WTC11 (cell line): ENCODE results near the gene ACP1. TPM values are rescaled to one million over a fixed set of nuclear protein-coding genes. Genes with fewer than 3 reads are reported as not detected.

Experiments
- ATF1 ChIP-seq: sonication (generic); formaldehyde crosslinking; IDR thresholded peaks from 2 replicates; pipeline ENCODE4 v1.8.1; 2023; ENCODE audit warnings: mild to moderate bottlenecking, moderate library complexity, missing genetic modification reagents
- FOXJ3 ChIP-seq: sonication (generic); formaldehyde crosslinking; IDR thresholded peaks from 2 replicates; pipeline ENCODE4 v1.9.0; 2021; ENCODE audit warnings: missing genetic modification reagents, mild to moderate bottlenecking, borderline replicate concordance
- HMGA2 ChIP-seq: fragments of 250-450 bp; sonication (Bioruptor Pico); IDR thresholded peaks from 2 replicates; pipeline ENCODE4 v1.4.0; 2021; ENCODE audit warnings: mild to moderate bottlenecking, moderate library complexity
- JAZF1 ChIP-seq: fragments of 250-450 bp; sonication (Bioruptor Pico); IDR thresholded peaks from 2 replicates; pipeline ENCODE4 v1.9.0; 2021; ENCODE audit warnings: moderate library complexity, mild to moderate bottlenecking, inconsistent platforms
- MYBL2 ChIP-seq: sonication (generic); formaldehyde crosslinking; IDR thresholded peaks from 2 replicates; pipeline ENCODE4 v1.8.1; 2023; ENCODE audit warnings: mild to moderate bottlenecking, moderate library complexity, missing genetic modification reagents
- NFE2L1 ChIP-seq: sonication (generic); formaldehyde crosslinking; IDR thresholded peaks from 2 replicates; pipeline ENCODE4 v1.8.1; 2023; ENCODE audit warnings: missing genetic modification reagents
- NR2C2 ChIP-seq: sonication (generic); formaldehyde crosslinking; IDR thresholded peaks from 2 replicates; pipeline ENCODE4 v1.8.0; 2022; ENCODE audit warnings: mild to moderate bottlenecking, missing genetic modification reagents
- NR3C1 ChIP-seq: sonication (generic); formaldehyde crosslinking; conservative IDR thresholded peaks from 2 replicates; pipeline ENCODE4 v1.8.1; 2023; ENCODE audit warnings: low read depth, mild to moderate bottlenecking, missing genetic modification reagents
- PRRX2 ChIP-seq: fragments of 250-450 bp; sonication (Bioruptor Pico); IDR thresholded peaks from 2 replicates; pipeline ENCODE4 v1.8.0; 2021; ENCODE audit warnings: mild to moderate bottlenecking
- RELA ChIP-seq: sonication (generic); formaldehyde crosslinking; IDR thresholded peaks from 2 replicates; pipeline ENCODE4 v1.8.1; 2022; ENCODE audit warnings: missing genetic modification reagents, mild to moderate bottlenecking, borderline replicate concordance
- SOX15 ChIP-seq: fragments of 250-450 bp; sonication (Bioruptor Pico); IDR thresholded peaks from 2 replicates; pipeline ENCODE4 v1.9.0; 2021; ENCODE audit warnings: mild to moderate bottlenecking
- ZBTB21 ChIP-seq: sonication (generic); formaldehyde crosslinking; IDR thresholded peaks from 2 replicates; pipeline ENCODE4 v1.8.1; 2023; ENCODE audit warnings: mild to moderate bottlenecking, missing genetic modification reagents, borderline replicate concordance
- ZNF138 ChIP-seq: sonication (generic); formaldehyde crosslinking; conservative IDR thresholded peaks from 2 replicates; pipeline ENCODE4 v1.8.1; 2022; ENCODE audit warnings: mild to moderate bottlenecking, moderate library complexity, missing genetic modification reagents
- ZNF416 ChIP-seq: fragments of 250-450 bp; sonication (Bioruptor Pico); IDR thresholded peaks from 2 replicates; pipeline ENCODE4 v1.9.0; 2021; ENCODE audit warnings: mild to moderate bottlenecking, inconsistent platforms
- total RNA-seq: library from RNA; stranded (reverse); gene quantifications from 3 replicates; pipeline ENCODE4 v1.2.3, GENCODE V29; 2021
- TF ChIP-seq, protein P1 (sequence below): sonication (generic); formaldehyde crosslinking; IDR thresholded peaks from 2 replicates; pipeline ENCODE4 v1.8.1; 2022; ENCODE audit warnings: missing genetic modification reagents, borderline replicate concordance
- TF ChIP-seq, protein P2 (sequence below): sonication (generic); formaldehyde crosslinking; IDR thresholded peaks from 2 replicates; pipeline ENCODE4 v1.8.0; 2022; ENCODE audit warnings: mild to moderate bottlenecking, missing genetic modification reagents
- TF ChIP-seq, protein P3 (sequence below): sonication (generic); formaldehyde crosslinking; IDR thresholded peaks from 2 replicates; pipeline ENCODE4 v1.8.1; 2022; ENCODE audit warnings: low read depth, mild to moderate bottlenecking, moderate library complexity, missing genetic modification reagents, borderline replicate concordance
- TF ChIP-seq, protein P4 (sequence below): fragments of 250-450 bp; sonication (Bioruptor Pico); IDR thresholded peaks from 2 replicates; pipeline ENCODE4 v1.9.0; 2021; ENCODE audit warnings: mild to moderate bottlenecking
- TF ChIP-seq, protein P5 (sequence below): fragments of 200-600 bp; IDR thresholded peaks from 2 replicates; pipeline ENCODE4 v1.8.0; 2022; ENCODE audit warnings: antibody characterized with exemption
- TF ChIP-seq, protein P6 (sequence below): sonication (generic); formaldehyde crosslinking; conservative IDR thresholded peaks from 2 replicates; pipeline ENCODE4 v1.8.1; 2023; ENCODE audit warnings: mild to moderate bottlenecking, low read depth, missing genetic modification reagents, moderate library complexity
- TF ChIP-seq, protein P7 (sequence below): sonication (generic); formaldehyde crosslinking; IDR thresholded peaks from 2 replicates; pipeline ENCODE4 v1.8.1; 2023; ENCODE audit warnings: mild to moderate bottlenecking, missing genetic modification reagents, borderline replicate concordance
- TF ChIP-seq, protein P8 (sequence below): sonication (generic); formaldehyde crosslinking; IDR thresholded peaks from 2 replicates; pipeline ENCODE4 v1.8.1; 2022; ENCODE audit warnings: mild to moderate bottlenecking, missing genetic modification reagents, moderate library complexity, borderline replicate concordance

Gene ACP1
- total RNA-seq, 1 experiment from 2014 or later: 150 TPM

DNA sequence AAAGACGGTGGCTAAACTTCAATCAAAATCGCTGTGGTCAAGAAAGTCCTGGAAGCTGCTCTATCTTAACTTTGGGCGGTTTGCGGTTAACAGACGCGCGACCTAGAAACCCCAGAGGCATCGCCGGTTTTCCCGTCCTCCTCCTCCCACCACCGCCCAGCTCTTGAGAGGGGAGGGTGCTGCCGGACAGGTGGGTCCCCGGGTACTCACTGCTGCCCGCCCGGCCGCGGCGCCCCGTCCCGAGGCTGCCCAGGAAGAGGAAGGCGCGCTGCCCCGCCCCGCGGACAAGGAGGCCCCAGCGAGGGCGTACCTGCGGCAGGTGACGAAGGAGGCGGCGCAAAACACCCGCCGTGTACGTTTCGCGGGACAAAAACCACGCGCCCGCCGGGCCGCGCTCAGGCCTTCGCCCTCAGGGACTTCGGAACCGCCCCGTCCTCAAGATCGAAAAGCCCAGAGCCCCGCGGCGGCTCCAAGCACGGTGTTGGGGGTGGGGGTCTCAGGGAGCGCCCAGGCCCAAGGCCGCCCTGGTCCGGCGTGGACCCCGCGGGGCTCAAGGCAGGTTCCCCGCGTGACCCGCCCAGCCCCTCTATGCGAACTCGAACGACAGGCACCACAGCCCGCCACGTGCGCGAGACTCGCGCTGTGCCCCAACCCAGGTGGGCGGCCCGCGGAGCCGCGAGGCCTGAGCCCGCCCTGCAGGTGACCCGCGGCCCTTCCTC lies 814 bp upstream of the ACP1 start, which contains the start of gene SH3YL1 (continued):
- TF ChIP-seq MYBL2 (CRISPR knock-in tag): peak; percentile 41; the same call in 1 of the 2 replicates
- TF ChIP-seq, protein P1, sequence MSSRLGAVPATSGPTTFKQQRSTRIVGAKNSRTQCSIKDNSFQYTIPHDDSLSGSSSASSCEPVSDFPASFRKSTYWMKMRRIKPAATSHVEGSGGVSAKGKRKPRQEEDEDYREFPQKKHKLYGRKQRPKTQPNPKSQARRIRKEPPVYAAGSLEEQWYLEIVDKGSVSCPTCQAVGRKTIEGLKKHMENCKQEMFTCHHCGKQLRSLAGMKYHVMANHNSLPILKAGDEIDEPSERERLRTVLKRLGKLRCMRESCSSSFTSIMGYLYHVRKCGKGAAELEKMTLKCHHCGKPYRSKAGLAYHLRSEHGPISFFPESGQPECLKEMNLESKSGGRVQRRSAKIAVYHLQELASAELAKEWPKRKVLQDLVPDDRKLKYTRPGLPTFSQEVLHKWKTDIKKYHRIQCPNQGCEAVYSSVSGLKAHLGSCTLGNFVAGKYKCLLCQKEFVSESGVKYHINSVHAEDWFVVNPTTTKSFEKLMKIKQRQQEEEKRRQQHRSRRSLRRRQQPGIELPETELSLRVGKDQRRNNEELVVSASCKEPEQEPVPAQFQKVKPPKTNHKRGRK (CRISPR knock-in tag): 0 out of 2 replicates have a peak, but pooled peaks have one; percentile 2
- no peak for TF ChIP-seq PRRX2 (CRISPR knock-in tag)
- TF ChIP-seq, protein P2, sequence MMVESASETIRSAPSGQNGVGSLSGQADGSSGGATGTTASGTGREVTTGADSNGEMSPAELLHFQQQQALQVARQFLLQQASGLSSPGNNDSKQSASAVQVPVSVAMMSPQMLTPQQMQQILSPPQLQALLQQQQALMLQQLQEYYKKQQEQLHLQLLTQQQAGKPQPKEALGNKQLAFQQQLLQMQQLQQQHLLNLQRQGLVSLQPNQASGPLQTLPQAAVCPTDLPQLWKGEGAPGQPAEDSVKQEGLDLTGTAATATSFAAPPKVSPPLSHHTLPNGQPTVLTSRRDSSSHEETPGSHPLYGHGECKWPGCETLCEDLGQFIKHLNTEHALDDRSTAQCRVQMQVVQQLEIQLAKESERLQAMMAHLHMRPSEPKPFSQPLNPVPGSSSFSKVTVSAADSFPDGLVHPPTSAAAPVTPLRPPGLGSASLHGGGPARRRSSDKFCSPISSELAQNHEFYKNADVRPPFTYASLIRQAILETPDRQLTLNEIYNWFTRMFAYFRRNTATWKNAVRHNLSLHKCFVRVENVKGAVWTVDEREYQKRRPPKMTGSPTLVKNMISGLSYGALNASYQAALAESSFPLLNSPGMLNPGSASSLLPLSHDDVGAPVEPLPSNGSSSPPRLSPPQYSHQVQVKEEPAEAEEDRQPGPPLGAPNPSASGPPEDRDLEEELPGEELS (CRISPR knock-in tag): peak; percentile 20; the same call in 1 of the 2 replicates
- TF ChIP-seq, protein P3, sequence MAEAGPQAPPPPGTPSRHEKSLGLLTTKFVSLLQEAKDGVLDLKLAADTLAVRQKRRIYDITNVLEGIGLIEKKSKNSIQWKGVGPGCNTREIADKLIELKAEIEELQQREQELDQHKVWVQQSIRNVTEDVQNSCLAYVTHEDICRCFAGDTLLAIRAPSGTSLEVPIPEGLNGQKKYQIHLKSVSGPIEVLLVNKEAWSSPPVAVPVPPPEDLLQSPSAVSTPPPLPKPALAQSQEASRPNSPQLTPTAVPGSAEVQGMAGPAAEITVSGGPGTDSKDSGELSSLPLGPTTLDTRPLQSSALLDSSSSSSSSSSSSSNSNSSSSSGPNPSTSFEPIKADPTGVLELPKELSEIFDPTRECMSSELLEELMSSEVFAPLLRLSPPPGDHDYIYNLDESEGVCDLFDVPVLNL (CRISPR knock-in tag): no peak
- no peak for TF ChIP-seq NR3C1 (CRISPR knock-in tag)
- TF ChIP-seq ATF1 (CRISPR knock-in tag): no peak
- TF ChIP-seq FOXJ3 (CRISPR knock-in tag): no peak
- TF ChIP-seq NR2C2 (CRISPR knock-in tag): no peak
- TF ChIP-seq ZNF138: no peak
- no peak for TF ChIP-seq HMGA2 (CRISPR knock-in tag)
- no peak for TF ChIP-seq ZNF416 (CRISPR knock-in tag)
- TF ChIP-seq, protein P4, sequence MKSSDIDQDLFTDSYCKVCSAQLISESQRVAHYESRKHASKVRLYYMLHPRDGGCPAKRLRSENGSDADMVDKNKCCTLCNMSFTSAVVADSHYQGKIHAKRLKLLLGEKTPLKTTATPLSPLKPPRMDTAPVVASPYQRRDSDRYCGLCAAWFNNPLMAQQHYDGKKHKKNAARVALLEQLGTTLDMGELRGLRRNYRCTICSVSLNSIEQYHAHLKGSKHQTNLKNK (CRISPR knock-in tag): no peak
- TF ChIP-seq, protein P5, sequence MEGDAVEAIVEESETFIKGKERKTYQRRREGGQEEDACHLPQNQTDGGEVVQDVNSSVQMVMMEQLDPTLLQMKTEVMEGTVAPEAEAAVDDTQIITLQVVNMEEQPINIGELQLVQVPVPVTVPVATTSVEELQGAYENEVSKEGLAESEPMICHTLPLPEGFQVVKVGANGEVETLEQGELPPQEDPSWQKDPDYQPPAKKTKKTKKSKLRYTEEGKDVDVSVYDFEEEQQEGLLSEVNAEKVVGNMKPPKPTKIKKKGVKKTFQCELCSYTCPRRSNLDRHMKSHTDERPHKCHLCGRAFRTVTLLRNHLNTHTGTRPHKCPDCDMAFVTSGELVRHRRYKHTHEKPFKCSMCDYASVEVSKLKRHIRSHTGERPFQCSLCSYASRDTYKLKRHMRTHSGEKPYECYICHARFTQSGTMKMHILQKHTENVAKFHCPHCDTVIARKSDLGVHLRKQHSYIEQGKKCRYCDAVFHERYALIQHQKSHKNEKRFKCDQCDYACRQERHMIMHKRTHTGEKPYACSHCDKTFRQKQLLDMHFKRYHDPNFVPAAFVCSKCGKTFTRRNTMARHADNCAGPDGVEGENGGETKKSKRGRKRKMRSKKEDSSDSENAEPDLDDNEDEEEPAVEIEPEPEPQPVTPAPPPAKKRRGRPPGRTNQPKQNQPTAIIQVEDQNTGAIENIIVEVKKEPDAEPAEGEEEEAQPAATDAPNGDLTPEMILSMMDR: no peak
- TF ChIP-seq JAZF1 (CRISPR knock-in tag): no peak
- TF ChIP-seq SOX15 (CRISPR knock-in tag): no peak
- no peak for TF ChIP-seq RELA (CRISPR knock-in tag)
- no peak for TF ChIP-seq NFE2L1 (CRISPR knock-in tag)
- TF ChIP-seq, protein P6, sequence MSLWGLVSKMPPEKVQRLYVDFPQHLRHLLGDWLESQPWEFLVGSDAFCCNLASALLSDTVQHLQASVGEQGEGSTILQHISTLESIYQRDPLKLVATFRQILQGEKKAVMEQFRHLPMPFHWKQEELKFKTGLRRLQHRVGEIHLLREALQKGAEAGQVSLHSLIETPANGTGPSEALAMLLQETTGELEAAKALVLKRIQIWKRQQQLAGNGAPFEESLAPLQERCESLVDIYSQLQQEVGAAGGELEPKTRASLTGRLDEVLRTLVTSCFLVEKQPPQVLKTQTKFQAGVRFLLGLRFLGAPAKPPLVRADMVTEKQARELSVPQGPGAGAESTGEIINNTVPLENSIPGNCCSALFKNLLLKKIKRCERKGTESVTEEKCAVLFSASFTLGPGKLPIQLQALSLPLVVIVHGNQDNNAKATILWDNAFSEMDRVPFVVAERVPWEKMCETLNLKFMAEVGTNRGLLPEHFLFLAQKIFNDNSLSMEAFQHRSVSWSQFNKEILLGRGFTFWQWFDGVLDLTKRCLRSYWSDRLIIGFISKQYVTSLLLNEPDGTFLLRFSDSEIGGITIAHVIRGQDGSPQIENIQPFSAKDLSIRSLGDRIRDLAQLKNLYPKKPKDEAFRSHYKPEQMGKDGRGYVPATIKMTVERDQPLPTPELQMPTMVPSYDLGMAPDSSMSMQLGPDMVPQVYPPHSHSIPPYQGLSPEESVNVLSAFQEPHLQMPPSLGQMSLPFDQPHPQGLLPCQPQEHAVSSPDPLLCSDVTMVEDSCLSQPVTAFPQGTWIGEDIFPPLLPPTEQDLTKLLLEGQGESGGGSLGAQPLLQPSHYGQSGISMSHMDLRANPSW (CRISPR knock-in tag): no peak
- TF ChIP-seq ZBTB21: no peak
- TF ChIP-seq, protein P7, sequence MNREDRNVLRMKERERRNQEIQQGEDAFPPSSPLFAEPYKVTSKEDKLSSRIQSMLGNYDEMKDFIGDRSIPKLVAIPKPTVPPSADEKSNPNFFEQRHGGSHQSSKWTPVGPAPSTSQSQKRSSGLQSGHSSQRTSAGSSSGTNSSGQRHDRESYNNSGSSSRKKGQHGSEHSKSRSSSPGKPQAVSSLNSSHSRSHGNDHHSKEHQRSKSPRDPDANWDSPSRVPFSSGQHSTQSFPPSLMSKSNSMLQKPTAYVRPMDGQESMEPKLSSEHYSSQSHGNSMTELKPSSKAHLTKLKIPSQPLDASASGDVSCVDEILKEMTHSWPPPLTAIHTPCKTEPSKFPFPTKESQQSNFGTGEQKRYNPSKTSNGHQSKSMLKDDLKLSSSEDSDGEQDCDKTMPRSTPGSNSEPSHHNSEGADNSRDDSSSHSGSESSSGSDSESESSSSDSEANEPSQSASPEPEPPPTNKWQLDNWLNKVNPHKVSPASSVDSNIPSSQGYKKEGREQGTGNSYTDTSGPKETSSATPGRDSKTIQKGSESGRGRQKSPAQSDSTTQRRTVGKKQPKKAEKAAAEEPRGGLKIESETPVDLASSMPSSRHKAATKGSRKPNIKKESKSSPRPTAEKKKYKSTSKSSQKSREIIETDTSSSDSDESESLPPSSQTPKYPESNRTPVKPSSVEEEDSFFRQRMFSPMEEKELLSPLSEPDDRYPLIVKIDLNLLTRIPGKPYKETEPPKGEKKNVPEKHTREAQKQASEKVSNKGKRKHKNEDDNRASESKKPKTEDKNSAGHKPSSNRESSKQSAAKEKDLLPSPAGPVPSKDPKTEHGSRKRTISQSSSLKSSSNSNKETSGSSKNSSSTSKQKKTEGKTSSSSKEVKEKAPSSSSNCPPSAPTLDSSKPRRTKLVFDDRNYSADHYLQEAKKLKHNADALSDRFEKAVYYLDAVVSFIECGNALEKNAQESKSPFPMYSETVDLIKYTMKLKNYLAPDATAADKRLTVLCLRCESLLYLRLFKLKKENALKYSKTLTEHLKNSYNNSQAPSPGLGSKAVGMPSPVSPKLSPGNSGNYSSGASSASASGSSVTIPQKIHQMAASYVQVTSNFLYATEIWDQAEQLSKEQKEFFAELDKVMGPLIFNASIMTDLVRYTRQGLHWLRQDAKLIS: peak; percentile 74; the same call in 1 of the 2 replicates
- TF ChIP-seq, protein P8, sequence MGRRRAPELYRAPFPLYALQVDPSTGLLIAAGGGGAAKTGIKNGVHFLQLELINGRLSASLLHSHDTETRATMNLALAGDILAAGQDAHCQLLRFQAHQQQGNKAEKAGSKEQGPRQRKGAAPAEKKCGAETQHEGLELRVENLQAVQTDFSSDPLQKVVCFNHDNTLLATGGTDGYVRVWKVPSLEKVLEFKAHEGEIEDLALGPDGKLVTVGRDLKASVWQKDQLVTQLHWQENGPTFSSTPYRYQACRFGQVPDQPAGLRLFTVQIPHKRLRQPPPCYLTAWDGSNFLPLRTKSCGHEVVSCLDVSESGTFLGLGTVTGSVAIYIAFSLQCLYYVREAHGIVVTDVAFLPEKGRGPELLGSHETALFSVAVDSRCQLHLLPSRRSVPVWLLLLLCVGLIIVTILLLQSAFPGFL (CRISPR knock-in tag): no peak
